ENCODE data around the gene RPL31.

GRCh38 chr2:100955226-100955625, 46.9 kb upstream of the RPL31 start:
- no peak for TF ChIP-seq YY1 (IDR thresholded peaks at IDR 0.05; ENCODE audit: insufficient read depth, insufficient read length)
- TF ChIP-seq ZNF274 (IDR thresholded peaks at IDR 0.05; ENCODE audit: low read depth, low read length), result no peak

Data from NT2/D1 (cell line).